Suppressor macrophage treated with lipopolysaccharide for 4 hours (primary cell): Measurements from ENCODE around the gene TLR6.

Source experiments
- DNase-seq: peaks from one replicate; pipeline ENCODE4 v3.0.0-alpha.2; 2020

The TLR6 gene

DNA sequence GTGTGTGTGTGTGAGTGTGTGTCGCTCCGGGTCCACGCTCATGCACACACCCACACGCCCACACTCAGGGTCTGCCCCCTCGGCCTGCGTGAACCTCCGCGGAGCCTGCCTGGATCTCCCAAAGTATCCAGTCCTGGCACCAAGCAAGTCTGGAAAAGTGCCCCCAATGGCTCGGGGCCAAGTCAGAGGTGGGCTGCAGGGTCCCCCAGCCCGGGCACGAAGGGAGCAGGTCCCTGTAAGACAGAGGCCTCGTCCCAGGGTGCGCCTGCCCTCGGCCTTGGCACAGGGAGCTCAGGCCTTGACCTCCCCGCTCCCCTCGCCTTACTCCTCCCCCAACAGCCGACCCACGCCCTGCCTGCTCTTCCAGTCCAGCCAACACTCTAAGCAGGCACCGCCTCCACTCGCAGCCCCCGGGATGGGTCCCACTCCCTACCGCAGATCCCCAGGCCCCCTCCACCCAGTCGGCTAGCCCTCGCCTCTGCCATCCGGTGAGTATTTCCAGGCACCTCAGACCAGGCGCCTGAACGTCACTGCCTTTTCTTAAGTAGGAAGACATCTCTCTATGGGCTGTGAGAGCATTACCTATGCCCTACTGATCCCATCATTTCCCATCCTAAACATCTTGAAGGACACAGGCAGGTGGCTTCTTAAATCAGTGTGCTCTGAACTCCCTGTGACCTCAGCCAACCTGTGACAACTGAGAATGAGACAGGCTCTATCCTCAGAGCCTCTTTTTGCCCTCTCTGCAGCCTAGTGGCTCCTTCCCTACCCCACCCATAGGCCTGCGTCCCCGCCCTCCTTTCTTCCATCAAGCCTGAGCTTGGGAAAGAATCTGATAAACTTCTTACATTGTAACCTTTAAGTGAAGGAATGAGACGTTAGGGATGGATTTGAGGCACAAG lies 11.7 kb upstream of the TLR6 start:
- no peak for DNase-seq

DNA sequence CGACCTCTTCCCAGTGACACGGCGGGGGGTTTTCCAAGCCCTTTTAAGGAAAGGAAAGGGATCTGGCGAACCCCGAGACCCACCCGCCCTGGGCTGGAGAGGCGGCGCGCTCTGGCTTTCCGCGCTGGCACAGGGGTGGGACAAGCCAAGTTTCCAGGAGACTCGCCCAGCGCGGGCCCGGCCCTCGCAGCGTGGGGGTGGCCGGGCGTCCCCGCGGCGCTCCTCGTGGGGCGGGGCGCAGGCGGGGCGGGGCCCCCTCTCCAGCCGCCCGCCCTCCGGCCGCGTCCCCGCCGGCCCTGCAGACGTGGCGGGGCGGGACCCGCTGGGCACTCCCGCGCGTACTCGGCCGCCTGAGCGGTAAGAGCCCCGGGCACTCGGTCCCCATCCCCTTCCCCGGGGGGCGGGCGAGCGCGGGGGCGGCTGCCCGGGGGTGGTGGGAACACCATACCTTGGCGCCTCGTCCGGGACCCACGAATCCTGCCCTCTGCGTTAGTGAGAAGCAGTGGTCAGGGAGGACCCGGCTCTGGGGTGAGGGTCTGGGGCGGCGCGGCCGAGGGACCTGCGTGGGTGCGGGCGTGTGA lies 11.0 kb upstream of the TLR6 start, which contains the start of gene FAM114A1:
Gene FAM114A1 (plus strand): TSS at position 329 of the 581 bp plus-strand sequence. CDS start 10,273 bp downstream, outside the sequence.
- DNase-seq = peak; percentile 87

DNA sequence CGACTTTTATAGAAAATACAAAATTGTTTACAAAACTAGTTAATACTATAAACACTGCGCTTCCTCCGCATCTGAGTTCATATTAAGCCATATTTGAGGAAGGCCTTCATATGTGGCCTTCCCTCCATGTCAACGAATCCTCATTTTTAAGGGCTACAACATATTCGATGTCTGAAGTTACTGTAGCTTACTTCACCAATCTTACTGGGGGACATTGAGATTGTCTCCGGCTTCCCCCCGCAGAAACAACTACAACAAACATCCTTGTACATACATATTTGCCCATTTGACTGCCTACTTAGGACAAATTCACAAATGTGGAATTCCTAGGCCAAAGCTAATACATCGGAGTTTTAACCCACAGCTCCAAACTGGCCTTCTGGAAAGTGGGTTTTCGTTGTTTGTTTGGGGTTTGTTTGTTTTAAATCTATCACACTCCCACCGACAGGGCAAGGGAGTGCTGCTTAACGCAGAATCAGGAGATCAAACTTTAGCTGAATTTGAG lies 10.4 kb upstream of the TLR6 start:
- DNase-seq = no peak

DNA sequence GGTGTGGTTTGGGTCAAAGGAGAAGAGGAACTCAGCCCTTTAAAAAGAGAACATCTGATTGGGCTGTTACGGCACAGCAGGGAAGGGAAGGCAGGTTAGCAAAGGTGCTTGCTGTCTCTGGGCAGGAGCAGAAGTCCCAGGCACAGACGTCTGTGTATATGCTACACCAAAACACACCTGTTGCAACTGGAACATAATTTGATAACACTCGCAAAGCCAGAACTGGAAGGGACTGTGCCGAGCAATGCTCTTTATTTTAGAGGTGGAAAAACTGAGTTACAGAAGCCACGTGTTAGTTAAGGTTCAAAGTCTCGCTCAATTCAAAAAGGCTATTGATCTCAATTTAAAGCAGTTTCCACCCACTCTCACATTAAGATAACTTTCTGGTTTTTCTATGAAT lies 8.8 kb upstream of the TLR6 start:
- no peak for DNase-seq

DNA sequence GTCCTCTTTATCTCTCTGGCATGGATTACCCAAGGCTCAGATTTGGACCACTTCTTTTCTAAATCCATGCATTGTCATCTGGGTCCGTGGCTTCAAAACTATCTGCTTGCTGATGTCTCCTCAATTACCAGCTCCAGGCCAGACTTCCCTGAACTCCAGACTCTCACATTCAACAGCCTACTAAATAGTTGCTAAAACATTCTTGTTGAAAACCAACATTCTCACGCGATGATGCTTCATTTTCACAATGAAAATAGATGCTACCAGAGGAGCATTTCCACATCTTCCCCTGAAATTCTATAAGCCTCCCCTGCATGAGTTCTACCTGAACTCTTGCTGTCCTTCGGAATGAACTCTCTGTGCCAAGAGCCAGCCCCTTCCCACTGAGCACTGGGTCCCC lies 5.2 kb upstream of the TLR6 start:
- no peak for DNase-seq

DNA sequence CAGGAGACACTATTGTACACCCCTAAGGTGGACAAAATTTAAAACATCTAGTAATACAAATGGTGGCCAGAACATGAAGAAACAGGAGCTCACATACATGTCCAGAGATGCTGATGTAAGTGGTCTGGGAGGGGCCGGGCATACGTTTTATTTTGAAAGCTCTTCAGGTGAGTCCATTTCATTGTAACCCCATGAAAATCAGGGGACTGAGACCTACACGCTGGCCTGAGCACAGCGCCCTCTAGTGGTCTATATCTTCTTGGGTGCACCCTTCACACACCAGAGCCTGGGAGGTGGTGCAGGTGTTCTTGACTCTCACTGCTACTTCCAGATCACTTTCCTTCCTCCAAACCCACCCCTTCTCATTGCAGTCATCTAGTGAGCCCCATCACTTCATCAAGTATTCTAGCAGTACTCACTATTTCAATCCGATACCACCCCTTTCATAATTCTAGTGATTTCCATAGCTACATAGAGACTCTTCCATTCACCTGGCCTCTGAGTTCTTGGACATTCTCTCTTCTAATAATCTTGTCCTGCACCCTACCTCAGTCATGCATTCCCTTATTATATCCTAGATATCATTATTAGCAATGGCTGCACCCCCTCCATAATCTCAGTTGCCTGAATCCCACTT lies 4.3 kb upstream of the TLR6 start:
- DNase-seq = peak; percentile 74

DNA sequence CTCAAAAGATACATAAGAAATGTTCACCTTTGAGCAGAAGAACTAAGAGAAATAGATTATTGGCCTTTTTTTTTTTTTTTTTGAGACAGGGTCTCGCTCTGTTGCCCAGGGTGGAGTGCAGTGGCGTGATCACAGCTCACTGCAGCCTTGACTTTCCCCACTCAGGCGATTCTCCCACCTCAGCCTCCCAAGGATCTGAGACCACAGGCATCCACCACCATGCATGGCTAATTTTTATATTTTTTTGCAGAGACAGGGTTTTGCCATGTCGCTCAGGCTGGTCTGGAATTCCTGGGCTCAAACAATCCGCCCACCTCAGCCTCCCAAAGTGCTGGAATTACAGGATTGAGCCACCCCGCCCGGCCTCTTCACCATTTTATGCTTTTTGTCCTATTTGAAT lies 2.9 kb upstream of the TLR6 start:
- DNase-seq = no peak

DNA sequence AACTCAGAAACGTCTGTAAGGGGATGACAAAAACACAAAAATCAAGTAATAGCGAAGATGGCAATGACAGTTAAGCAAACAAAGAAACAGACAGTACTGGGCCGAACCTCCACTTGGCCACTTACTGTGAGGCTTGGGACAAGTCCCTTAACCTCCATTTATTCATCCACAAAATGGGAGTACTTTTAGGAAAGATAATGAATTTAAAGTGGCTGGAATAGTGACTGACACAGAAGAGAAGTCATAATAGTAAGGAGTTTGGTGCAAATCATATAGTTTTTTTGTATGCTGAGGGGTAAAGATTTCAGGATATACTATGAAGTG lies 1.4 kb upstream of the TLR6 start:
- no peak for DNase-seq

DNA sequence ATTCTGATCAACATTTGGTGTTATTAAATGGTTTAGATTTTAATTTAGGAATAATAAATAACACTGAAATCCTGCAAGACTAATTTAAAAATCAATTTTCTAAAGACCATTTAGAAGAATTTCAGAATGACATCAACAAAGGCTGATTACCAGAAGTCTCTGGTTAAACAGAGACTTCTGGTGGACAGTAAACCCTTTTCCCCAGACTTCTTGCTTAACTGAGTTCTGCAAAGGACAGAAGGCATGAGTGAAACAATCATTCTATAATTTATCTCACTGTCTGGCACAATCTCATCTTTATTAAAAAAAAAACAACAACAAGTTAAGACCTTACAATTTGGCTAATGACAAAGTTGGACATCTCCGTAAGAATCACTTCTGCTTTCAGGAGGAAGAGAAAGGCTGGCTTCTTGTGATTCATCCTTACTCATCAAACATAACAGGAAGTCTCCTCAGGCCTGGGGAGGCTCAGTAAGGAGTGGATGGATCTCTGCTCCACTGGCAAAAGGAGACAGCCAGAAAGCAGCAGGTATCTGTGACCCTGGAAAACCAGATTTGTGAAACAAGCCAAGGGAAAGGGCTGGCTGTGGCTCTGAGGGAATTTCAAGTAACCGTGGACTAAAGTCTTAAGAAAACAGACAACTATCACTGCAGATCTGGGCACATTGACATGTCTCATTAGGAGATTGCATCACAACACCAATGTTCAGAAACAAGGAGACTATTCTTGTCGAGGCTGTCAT lies 908 bp upstream of the TLR6 start:
- peak; percentile 94 for DNase-seq

DNA sequence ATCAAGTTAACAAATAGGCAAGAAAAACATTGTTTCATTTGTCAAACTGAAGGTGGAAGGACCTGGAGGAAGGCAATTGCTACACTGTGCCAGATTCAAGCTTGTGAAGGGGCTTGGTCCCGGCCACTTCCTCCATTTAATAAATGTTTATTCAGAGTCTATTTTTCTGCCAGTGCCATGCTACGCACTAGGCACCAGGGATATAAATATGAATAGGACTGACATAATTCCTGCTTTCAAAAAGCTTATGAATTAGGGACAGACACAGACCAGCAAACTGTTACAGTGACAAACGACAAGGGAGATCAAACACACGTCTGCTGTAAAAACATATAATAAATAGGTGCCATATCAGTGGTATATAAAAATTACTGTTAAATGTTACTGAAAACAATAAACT lies 571 bp downstream of the TLR6 start:
- DNase-seq = peak; percentile 62

DNA sequence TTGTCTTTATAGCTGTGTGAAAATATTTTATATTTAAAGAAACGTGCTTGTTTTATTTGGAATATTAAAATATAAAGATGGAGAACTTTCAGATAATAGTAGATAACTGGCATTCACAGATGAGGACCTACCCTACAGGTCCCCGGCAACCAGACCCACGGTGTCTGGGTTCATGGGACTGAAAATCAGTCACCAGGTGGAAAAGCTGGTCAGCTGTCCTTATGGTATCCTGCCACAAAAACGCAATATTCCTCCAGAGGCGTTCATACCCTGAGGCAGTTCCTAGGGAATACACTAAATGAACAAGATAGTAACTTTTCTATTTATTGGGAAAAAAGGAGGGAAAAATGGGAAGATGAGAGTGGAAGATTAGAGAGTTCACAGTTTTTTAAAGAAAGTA lies 1.2 kb downstream of the TLR6 start:
- DNase-seq = no peak

DNA sequence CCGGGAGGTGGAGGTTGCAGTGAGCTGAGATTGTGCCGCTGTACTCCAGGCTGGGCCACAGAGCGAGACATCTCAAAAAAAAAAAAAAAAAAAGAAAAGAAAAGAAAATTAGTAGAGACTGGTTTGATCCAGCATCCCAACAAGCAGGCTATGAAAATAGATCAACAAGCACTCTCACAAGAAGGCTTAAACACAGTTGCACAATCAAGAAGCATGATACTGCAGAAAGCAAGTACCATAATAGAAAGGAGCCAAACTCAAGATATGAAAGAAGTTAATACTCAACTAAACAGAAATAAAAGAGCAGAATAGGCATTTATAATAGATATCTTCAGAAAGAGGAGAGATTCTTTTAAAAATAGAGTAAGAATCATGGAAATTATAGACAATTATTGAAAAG lies 10.6 kb downstream of the TLR6 start:
- no peak for DNase-seq

DNA sequence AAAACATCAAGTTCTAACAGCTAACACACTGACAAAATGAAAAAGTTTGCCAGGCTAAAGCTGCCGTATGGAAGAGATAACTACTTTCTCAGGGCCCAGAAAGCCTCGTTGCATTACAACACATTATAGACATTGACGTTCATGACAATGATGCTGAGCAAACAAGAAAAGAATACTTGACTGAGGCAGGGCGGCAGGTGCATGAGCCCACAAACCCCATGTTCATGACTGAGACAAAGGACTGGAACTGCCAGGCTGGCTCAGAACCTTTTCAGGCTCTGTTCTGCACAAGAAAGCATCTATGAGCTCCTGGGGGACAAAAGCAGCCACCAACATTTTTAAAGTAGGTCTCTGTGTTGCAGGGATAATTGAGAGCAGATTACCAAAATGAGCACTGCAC lies 13.6 kb downstream of the TLR6 start:
- no peak for DNase-seq

DNA sequence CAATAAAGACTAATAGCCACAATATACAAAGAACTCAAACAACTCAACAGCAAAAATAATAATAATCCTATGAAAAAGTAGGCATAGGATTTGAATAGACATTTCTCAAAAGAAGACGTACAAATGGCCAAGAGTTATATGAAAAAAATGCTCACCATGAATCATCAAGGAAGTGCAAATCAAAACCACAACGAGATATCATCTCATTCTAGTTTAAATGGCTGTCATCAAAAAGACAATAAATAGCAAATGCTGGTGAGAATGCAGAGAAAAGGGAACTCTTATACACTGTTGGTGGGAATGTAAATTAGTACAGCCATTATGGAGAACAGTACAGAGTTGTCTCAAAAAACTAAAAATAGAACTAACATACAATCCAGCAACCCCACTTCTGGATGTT lies 18.8 kb downstream of the TLR6 start:
- DNase-seq = peak; percentile 39

DNA sequence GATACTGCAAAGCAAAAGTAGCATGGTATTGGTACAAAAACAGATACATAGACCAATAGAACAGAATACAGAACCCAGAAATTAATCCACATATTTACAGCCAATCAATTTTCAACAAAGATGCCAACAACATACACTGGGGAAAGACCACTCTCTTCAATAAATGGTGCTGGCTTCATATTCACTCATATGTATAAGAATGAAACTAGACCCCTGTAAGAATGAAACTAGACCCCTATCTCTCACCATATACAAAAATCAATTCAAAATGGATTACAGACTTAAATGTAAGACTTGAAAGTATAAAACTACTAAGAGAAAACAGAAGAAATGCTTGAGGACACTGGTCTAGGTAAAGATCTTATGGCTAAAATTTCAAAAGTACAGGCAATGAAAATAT lies 19.3 kb downstream of the TLR6 start:
- no peak for DNase-seq

DNA sequence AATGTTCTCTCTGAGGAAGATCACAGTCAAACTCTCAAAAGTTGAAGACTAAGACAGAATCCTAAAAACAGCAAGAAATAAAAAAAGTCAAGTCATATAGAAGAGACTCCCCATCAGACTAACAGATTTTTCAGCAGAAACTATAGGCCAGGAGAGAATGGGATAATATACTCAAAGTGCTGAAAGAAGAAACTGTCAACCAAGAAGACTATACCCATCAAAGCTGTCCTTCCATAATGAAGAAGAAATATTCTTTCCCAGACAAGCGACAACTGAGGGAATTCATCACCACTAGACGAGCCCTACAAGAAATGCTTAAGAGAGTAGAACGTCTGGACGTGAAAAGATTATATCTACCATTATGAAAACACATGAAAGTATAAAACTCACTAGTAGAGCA lies 22.0 kb downstream of the TLR6 start:
- DNase-seq = no peak

DNA sequence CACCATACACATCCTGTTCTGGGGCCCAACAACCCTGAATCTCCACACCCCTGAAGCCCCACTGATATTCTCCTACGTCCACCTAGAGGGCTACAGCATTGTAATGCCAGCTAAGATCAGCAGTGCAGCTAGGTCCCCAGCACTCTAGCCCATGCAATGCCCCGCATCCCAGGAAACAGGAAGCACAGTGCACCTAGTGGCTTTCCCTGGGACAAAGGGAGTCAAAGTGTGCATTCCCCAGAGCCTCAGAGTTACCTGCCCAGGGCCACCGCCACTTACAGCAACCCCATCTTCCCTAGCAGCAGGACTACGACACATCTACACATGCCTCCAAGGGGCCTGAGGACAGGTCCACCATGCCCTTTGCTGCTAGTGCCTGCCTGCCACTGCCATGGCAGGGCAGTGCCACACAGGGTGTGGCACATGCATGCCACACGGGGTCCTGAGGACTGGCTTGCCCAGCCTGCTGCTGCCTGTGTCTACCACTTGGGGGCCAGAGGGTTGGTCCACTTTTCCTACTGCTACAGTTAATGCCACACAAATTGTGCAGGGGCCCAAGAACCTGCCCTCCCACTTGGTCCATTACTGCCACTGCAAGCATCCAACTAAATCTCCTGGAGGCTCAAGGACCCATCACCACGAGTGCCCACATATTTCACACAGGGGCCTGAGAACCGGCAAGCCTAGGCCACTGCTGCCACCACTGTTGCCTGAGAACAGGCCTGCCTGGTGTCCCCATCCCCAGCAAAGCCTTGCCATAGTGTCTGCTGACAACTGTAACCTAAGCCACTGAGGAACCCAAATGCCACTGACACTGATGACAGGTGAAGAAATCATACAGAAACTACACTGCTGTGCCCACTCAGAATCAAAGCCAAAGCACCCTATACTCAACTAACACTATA lies 23.7 kb downstream of the TLR6 start:
- DNase-seq = no peak

DNA sequence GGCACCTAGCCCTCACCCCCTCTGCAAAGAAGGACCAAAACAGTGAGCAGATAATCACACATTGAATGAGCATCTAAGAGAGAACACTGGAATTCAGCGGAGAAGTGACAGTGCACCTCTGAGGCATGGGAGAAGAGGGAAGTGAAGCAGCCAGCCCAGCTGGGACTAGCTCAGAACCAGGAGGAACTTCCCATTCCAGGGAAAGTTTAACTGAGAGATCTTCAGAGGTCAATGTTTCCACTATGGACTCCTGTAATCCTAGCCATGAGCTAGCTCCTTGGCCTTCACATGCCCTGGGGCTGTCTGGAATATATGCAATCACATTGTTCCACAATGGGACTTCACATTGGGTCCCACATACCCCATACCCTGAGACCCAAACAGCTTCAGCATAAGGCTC lies 24.4 kb downstream of the TLR6 start:
- peak; percentile 38 for DNase-seq

DNA sequence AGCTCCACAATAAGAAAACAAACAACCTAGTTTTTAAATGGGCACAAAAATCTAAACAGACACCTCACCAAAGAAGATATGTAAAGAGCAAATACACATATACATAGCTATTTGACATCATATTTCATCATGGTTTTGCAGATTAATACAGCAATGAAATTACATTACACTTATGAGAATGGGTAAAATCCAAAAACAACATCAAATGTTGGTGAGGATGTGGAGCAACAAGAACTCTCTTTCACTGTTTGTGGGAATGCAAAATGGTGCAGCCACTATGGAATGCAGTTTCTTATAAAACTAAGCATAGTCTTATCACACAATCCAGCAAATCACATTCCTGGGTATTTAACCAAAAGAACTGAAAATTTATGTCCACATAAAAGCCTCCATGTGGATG lies 25.0 kb downstream of the TLR6 start:
- DNase-seq = no peak

DNA sequence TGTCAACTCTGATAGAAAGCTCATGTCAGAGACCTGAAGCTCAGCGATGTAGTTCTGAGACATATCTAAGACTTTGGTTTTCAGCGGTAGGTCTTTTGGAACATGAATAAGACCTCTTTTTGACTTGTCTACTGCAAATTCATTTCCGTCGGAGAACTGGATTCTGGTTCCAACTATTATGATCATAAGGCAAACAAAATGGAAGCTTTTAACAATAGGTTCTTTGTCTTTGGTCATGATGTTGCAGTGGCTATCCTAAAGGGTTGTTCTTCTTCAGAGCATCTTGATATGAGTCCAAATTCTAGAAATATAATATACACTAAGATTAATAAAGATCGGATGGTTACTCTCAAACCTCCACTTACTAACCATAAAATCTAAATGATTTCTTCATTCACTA lies 27.4 kb downstream of the TLR6 start:
- DNase-seq = no peak

DNA sequence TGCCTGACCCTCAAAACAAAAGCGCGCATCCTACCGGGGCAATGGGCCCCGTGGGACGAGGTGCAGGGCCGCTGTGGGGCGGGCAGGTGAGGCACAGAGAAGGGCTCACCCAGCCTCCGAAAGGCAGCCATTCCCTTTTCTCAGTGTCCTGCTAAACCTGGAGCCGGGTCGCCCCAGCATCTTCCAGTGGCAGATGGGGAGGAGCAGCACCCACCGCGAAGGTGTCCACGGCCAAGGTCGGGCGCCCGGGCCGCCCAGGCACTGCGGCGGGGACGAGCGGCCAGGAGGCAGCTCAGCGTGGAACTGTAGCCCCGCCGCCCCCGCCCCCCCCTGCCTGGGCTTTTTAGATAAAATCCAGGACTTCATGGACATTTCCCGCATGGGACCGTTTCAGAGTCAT lies 32.9 kb downstream of the TLR6 start:
- DNase-seq = no peak

DNA sequence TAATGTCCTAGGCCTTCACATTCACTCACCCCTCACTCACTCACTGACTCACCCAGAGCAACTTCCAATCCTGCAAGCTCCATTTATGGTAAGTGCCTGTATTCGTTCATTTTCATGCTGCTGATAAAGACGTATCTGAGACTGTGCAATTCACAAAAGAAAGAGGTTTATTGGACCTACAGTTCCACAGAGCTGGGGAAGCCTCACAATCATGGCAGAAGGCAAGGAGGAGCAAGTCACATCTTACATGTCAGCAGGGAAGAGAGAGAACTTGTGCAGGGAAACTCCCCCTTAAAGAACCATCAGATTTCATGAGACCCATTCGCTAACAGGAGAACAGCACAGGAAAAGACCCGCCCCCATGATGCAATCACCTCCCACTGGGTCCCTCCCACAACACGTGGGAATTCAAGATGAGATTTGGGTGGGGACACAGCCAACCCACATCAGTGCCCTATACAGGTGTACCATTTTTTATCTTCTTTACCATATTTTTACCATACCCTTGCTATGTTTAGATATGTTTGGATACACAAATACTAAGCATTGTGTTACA lies 33.8 kb downstream of the TLR6 start:
- no peak for DNase-seq
